Uterus (tissue), 2 donors: ENCODE data around the gene ZNF784.

Experiments
- CTCF ChIP-seq, 4 experiments: fragments of 200-600 bp in 2 of 4; fragments of 450-650 bp in 2 of 4; sonication (generic) in 2 of 4; IDR thresholded peaks; one replicate each; pipeline ENCODE4 v1.5.1; 2016 to 2019; ENCODE audit warnings: antibody characterized with exemption in 4 of 4, mild to moderate bottlenecking in 2 of 4, moderate library complexity in 1 of 4
- POLR2A ChIP-seq, 2 donors: fragments of 450-650 bp; IDR thresholded peaks; one replicate each; pipeline ENCODE4 v1.6.1; 2016; ENCODE audit warnings: antibody characterized with exemption in 2 of 2, mild to moderate bottlenecking in 1 of 2, moderate library complexity in 1 of 2

- TF ChIP-seq CTCF (IDR thresholded peaks at IDR 0.05), result no peak
- no peak for TF ChIP-seq POLR2A (IDR thresholded peaks at IDR 0.05)
These were observed 20.6 kb upstream of the ZNF784 start for GRCh38 chr19:55644842-55645511.
